CD4-positive, alpha-beta T cell treated with Interleukin-2 at 100 ng/mL for 4 hours (primary cell): ENCODE data around the gene PTPRN2.

ENCODE experiments used
- DNase-seq: peaks from one replicate; pipeline ENCODE4 v3.0.0-alpha.2; 2020; ENCODE audit warnings: low spot score

PTPRN2 gene

DNA sequence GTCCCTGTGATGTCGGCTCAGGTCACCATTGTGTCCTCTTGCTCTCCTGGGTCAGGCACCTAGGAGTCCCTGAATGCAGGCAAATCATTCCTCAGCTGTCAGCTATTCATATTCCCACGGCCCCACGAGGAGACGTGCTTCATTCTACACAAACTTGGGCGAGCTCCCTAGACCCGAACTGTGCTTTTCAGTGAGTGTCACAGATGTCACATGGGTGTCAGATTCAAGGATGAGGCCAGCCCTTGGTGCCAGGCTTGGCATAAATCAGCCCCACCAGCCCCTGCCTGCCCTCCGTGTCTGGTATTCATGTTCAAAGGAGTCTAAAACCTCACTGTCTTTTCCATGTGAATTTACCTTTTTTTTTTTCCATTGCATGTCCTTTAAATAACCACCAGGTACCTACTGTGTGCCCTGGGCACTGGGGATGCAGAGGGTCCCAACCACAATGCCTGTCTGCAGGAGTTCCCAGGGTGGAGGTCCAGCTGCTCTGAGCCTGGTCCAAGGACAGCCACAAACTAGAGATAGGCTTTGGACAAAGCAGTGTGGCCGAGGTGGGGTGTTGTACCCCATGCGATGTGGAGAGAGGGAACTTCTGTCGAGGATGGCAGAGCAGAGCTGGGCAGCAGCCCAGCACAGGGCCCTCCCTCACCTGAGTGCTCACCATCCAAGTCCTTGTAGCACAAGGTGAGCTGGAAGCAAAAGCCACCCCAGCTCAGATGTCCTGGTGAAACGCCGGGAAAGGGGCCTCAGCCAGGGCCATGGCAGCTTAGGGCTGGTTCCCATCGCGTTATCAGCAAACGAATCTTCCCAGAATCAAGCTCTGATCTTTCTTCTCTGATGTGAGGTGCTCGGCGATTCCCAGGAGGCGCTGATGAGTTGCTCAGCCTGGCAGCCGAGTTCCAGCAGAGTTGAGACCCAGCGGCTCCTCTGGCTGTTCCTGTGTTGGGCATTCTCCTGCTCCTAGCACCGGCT, 611.9 kb downstream of the PTPRN2 start:
- no peak for DNase-seq

DNA sequence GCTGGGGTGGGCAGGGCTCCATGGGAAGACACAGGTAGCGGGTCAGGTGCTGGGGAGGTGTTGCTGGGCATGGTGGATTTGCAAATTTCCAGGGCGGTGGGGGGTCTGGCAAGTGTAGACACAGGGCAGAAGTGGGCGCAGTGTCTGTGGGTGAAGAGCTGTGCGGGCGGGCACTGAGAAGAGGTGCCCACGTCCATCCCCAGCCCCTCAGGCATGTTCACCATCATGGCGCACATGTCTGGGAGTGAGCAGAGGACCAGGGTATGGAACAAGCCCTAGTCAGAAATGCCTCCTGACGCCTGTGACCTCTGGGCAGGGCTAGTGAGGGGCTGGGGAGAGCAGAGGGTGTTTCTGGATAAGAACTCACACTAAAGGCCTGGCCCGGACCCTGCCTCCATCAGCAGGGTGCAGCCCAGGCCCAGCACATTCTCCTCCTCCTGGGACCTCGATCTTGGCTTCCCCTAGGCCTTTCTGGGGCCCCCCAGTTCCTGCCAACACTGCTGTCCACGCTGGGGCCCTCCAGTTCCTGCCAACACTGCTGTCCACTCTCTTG, 612.9 kb downstream of the PTPRN2 start:
- no peak for DNase-seq

DNA sequence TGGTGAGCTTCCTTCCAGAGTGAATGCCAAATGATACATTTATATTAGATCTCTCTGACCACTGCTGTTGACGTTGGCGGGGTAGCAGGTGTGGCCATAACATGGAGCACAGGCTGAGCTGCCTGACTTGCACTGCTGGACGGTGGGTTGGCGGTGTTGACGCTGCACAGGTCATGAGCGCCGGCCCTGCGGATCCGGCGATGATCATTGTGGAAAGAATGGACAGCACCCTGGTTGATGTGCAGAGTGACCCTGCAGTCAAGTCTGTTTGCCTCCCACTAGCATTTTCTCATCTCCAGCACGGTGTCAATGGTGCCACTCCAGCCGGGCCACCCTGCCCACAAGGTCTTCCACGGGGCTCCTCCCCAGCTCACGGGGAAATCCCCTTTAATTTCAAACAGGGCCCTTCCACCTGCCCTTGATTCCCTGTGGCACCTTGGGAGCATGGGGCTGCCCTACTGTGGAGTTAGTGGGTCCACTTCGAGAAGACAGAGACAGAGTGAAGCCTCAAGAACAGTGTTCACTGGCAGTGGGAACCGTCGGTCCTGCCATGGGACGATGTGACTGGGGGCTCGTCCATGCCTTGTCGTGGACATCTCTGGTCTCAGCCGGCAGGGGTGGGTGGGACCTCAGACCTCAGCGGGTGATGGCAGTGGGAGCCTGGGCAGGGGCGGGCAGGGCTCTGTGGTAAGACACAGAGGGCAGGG, 613.5 kb downstream of the PTPRN2 start:
- DNase-seq, result no peak

DNA sequence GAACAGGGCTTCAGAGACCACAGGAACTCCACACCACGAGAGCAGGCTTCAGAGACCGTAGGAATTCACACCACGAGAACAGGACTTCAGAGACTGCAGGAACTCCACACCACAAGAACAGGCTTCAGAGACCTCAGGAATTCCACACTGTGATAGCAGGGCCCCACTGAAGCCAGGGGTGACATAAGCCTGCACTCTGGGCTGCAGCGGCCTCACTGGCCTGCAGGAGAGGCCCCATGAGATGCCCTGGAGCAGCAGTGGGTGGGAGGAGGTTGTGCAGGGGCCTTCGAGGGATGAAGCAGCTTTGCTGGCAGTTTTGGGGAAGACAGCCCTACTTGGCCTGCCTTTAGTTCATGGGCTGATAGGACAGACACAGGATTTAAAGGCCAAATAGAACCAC, 614.7 kb downstream of the PTPRN2 start:
- no peak for DNase-seq

DNA sequence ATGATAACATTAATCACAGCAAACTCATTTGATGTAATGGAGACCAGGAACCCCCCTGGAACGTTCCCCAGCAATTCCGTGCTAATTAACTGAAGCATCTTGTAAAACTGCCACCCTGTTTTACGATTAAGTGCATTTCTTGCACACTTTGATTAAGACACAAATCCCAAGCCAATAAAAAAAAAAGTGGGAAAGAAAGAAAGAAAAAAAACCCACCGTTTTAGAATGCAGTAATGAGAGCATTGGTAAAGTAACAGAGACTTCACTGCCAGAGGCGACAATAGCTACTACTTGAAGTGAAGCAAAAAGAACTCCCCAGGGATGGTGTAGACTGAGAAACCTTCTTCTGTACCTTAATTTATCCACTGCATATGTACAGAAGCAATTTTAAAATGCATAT, 616.1 kb downstream of the PTPRN2 start:
- no peak for DNase-seq

DNA sequence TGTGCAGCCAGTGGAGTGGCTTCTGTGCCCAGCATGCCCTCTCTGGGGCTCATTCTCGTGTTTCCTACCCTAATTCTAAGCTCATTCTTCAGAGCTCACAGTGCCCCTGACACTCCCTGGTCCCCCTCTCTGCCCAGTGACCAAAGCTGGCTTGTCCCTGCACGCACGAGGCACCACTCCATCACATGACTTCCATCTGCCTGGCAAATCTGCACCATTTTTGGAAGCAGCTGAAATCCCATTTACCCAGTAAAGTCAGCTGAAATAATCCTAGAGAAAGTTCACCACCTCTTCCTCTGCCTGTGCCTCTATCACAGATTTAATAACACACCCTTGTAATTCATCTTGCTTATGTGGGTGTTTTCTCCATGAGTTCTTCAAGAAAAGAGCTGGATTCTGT, 616.9 kb downstream of the PTPRN2 start:
- no peak for DNase-seq

GRCh38 chr7:157969995-157970394, 617.6 kb downstream of the PTPRN2 start:
- no peak for DNase-seq

DNA sequence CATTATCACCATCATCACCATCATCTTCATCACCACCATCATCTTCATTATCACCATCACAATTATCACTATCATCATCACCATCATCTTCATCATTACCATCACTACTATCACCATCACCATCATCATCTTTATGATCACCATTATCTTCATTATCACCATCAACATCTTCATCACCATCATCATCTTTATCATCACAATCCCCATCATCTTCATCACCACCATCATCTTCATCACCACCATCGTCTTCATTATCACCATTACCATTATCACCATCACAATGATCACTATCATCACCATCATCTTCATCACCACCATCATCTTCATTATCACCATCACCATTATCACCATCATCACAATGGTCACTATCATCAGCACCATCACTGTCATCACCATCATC, 621.1 kb downstream of the PTPRN2 start:
- DNase-seq, result no peak

DNA sequence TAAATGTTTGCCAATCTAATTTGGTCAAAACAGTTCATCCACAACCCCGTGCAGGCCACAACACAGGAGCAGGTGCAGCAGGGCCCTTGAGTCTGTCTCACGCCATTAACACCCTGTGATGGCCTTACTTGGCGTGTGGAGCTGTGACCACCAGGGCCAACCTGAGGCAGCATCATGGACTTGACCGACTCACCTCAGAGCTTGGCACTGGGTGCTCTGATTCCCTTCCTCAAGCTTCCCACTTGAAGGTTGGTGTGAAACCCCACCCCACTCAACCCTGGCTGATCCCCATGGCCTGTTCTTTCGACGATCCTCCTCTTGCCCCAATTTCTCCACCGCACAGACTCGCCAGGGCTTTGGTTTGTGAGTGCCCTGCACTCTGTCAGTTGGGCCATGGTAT, 623.1 kb downstream of the PTPRN2 start:
- DNase-seq, result no peak

DNA sequence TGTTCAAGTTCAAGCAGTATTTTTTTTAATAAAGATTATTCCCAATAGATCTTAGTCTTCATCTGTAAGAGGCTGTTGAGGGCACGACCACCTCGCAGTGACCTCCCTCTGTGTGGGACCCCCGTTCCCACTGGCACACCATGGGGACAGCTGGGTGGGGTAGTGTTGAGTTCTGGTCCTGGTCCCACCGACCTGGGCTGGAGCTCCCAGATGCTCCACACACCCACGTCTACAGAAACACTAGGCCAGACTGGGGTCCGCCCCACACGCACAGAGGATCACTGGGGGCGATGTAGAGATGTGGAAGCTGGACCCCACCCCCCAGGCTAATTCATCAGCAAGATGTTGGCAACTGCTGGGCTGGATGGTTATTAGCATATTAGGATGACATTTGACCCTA, 623.6 kb downstream of the PTPRN2 start:
- no peak for DNase-seq

- DNase-seq, result no peak
Observed at GRCh38 chr7:157963526-157963925, 624.1 kb downstream of the PTPRN2 start.

DNA sequence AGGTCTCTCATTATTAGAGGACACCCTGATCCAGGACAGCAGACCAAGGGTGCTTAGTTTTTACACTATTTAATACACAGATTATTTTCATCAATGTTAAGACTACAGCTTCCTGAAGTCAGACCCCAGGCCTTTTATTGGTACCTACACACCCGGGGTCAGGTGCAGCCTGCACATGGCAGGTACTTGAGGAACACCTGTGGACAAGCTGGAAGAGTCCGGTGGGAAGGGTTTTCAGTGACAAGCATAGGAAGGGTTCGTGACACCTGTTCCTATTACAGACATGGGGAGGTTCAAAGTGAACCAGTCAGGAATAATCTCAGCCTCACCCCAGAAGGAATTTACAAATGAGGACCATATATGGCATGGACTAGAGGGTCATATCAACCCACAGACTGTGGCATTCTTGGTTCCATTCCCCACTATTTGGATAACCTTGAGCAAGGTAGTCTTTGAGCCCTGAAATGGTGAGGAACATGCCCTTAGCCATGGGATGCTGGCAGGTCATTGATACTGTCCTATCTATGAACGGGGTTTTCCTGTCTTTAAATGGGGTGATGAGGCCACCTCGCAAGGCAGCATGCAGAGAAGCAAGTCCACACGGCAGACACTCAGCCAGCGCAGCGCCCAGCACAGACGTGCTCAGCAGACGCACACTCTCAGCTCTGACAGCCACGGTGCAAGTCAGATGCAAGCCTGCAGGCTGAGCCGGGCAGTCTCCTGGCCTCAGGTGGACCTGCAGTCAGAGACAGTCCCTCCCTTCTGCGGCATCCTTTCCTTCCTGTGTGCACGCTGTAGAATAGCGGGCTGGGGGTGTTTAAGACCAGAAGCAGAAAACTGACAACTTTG, 624.9 kb downstream of the PTPRN2 start:
- no peak for DNase-seq

- DNase-seq, result no peak
Observed at GRCh38 chr7:157961731-157962457, 625.7 kb downstream of the PTPRN2 start.

DNA sequence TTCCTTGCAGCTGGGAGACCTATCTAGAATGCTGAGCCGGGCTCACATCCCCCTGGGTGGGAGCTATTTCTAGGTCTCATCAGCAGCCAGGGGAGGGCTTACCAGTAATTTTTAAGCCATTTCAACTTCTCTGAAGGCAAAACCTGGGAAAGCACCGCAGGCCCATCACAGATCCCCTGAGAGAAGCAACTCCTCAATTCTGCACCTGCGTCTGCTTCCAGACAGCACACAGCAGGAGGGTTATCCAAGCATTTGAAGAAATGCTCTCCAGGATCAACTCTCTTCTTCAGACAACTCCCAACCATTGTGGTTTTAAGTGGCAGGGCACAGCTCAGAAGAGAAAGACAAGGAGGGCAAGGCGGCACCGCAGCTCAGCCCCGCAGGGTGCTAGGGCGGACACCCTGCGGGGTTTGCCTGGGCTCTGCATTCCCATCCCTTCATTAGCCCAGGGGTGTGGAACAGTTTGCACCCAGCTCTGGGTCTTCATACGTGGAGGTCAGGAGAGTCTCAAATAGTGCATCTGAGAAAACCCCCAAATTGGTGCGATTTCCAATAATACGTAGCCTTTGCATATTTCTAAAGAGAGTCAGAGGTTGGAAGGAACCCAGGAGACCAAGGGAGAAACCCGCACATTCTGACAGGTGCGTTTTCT, 632.1 kb downstream of the PTPRN2 start:
- no peak for DNase-seq

DNA sequence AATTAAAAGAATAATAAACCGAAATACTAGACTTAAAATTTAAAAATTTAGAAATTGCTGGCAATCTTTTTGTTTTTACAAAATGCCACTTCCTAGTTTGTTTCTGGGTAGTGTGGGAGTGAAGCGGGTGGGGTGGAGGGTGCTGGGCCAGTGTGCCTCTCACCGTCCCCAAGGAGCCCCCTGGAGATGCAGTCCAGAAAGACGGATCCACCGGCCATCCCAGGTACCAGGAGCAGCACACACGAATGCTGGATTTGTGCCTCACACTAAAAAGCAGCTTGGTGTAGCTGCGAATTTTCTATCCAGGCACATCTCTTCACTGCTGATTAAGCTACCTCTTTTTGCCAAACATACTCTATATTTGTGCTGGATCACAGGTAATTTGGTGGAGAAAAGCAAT, 632.7 kb downstream of the PTPRN2 start:
- no peak for DNase-seq

DNA sequence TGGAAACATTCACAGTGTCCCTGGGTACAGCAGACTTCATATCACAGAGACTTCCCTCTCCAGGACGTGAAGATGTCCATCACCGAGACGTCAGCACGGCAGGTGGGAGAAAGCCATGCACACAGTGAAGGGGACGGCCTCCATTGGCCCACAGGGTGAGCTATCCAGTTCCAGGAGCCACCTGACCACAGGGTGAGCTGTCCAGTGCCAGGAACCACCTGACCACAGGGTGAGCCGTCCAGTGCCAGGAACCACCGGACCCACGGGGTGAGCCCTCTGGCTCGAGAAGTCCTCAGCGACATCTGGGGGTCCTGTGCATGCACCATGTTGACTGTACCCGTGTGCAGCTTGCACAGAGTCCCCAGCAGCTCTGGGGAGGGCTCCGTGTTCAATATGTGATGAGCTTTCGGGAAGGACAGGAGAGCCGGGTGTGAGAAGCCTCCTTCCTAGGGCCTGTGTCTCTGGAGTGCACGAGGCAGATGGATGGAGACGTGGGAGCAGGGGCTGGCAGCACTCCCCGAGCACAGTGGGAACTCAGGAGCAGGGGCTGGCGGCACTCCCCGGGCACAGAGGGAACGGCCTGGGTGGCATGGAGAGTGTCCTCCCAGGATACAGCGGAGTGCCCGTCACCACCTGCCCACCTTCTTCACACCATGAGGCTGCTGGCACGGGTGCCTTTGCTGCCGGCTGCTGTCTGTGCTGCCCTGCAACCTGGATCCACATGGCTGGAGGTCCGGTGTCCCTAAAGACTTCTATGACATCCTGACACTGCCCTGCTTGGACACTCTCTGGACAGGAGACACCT, 634.6 kb downstream of the PTPRN2 start:
- no peak for DNase-seq

DNA sequence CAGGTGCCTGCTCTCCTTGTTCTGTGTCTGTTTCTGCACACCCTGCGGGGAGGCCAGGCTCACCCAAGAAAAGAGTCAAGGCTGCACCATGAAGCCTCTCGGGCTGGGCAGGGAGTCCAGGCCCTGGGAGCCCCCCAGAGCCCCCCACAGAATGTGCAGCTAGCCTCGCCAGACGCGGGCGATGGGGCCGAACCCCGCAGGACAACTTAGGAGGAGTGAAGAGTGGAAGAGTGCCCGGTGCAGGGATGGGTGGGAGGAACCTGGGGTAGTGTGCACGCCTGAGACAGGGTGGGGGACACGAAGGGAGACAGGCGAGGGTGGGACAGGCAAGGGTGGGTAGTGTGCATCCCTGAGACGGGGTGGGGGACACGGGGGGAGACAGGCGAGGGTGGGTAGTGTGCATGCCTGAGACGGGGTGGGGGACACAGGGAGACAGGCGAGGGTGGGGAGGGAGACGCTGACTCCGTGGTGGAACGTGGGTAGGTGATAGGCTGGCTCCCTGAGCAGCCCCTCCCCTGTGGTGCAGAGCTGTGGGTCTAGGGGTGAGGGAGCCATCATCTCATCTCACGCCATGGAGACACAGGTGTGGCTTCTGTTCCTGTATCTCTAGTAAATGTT, 635.5 kb downstream of the PTPRN2 start:
- DNase-seq, result no peak

- no peak for DNase-seq
Observed at GRCh38 chr7:157951300-157952049, 636.1 kb downstream of the PTPRN2 start.

DNA sequence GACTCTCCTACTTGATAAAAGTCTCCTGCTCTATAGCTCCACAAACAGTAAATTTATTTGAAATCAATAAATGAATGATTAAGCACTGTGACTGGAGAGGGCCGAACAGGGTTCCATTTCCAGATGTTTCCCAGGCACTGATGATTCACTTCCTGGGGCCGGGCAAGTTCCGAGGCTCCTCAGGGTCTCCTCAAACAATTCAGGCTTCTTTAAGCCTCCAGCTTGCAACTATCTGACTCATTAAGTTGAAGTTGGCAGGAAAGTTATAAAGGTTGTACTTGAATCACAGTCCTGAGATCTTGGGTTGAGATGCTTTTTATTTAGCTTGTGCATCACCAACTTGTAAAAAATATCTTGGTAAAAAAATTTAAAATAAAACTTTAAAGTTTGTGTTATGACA, 637.9 kb downstream of the PTPRN2 start:
- no peak for DNase-seq
